K562 (cell line): ENCODE measurements around the gene PLAAT5. TPM values are rescaled to one million over a fixed set of nuclear protein-coding genes. Genes with fewer than 3 reads are reported as not detected.
A peak's percentile ranks its signal among the peaks of the same experiment; 100 is the strongest.

Experiments used
- ATF1 ChIP-seq, 2 experiments: fragments of 450-650 bp in 1 of 2; IDR thresholded peaks; 2 replicates each; pipeline ENCODE4 v1.6.1; 2016; ENCODE audit warnings: missing compliant biosample characterization in 1 of 2, missing genetic modification characterization in 1 of 2
- ATF4 ChIP-seq: fragments of 450-650 bp; formaldehyde crosslinking; IDR thresholded peaks from 2 replicates; pipeline ENCODE4 v1.4.0; 2022; ENCODE audit warnings: mild to moderate bottlenecking, moderate library complexity
- BCL6 ChIP-seq: fragments of 250-450 bp; sonication (Bioruptor Pico); IDR thresholded peaks from 2 replicates; pipeline ENCODE4 v1.4.0; 2020
- DEAF1 ChIP-seq: fragments of 450-650 bp; formaldehyde crosslinking; IDR thresholded peaks from 2 replicates; pipeline ENCODE4 v1.4.0; 2020; ENCODE audit warnings: mild to moderate bottlenecking, moderate library complexity
- E4F1 ChIP-seq: fragments of 250-450 bp; sonication (Bioruptor Pico); IDR thresholded peaks from 2 replicates; pipeline ENCODE4 v1.5.0; 2021; ENCODE audit warnings: mild to moderate bottlenecking, borderline replicate concordance
- FUS ChIP-seq: fragments of 200-400 bp; formaldehyde crosslinking; optimal IDR thresholded peaks from 2 replicates; pipeline ENCODE3; 2017; ENCODE audit warnings: low read depth, low read length
- GABPA ChIP-seq: fragments of 200-800 bp; sonication (Bioruptor generic); conservative IDR thresholded peaks from 2 replicates; pipeline ENCODE4 v1.6.1; 2016; ENCODE audit warnings: low read depth, missing genetic modification characterization, missing compliant biosample characterization
- HES1 ChIP-seq: fragments of 450-650 bp; IDR thresholded peaks from 2 replicates; pipeline ENCODE4 v1.6.1; 2016; ENCODE audit warnings: low read depth, mild to moderate bottlenecking, moderate library complexity
- HMBOX1 ChIP-seq: sonication (generic); IDR thresholded peaks from 2 replicates; pipeline ENCODE4 v1.6.1; 2016
- IRF2 ChIP-seq: sonication (generic); formaldehyde crosslinking; IDR thresholded peaks from 2 replicates; pipeline ENCODE4 v1.8.1; 2022; ENCODE audit warnings: mild to moderate bottlenecking, missing genetic modification reagents
- KLF13 ChIP-seq: fragments of 450-650 bp; IDR thresholded peaks from 2 replicates; pipeline ENCODE4 v1.6.1; 2016; ENCODE audit warnings: missing genetic modification characterization, low read depth, mild to moderate bottlenecking, missing compliant biosample characterization, moderate library complexity, borderline replicate concordance
- NFIC ChIP-seq: fragments of 450-650 bp; IDR thresholded peaks from 2 replicates; pipeline ENCODE4 v1.6.1; 2017; ENCODE audit warnings: mild to moderate bottlenecking, inconsistent platforms
- POLR3G ChIP-seq: IDR thresholded peaks from 2 replicates; pipeline ENCODE4 v1.6.1; 2011; ENCODE audit not compliant: insufficient read length, insufficient replicate concordance; ENCODE audit errors: extremely low read depth
- PTBP1 ChIP-seq: fragments of 200-400 bp; formaldehyde crosslinking; IDR thresholded peaks from 2 replicates; pipeline ENCODE4 v1.6.1; 2017; ENCODE audit warnings: low read depth, low read length
- WHSC1 ChIP-seq: IDR thresholded peaks from one replicate; pipeline ENCODE4 v1.6.1; 2012; ENCODE audit warnings: low read length, control low read depth, inconsistent platforms
- ZBTB33 ChIP-seq: sonication (generic); formaldehyde crosslinking; IDR thresholded peaks from 2 replicates; pipeline ENCODE4 v1.8.1; 2023; ENCODE audit warnings: mild to moderate bottlenecking, missing genetic modification reagents
- ZC3H11A ChIP-seq: IDR thresholded peaks from 2 replicates; pipeline ENCODE4 v1.6.1; 2012; ENCODE audit warnings: low read depth, low read length, improper control_type of control experiment
- ZNF217 ChIP-seq: sonication (generic); formaldehyde crosslinking; IDR thresholded peaks from 2 replicates; pipeline ENCODE4 v1.8.0; 2022; ENCODE audit warnings: mild to moderate bottlenecking, missing genetic modification reagents
- ZNF324 ChIP-seq: fragments of 250-450 bp; sonication (Bioruptor Pico); IDR thresholded peaks from 2 replicates; pipeline ENCODE4 v1.4.0; 2020; ENCODE audit warnings: mild to moderate bottlenecking
- ZSCAN29 ChIP-seq: fragments of 450-650 bp; IDR thresholded peaks from 2 replicates; pipeline ENCODE4 v1.6.1; 2017
- polyA plus RNA-seq, 8 experiments: library from polyadenylated mRNA; depleted of rRNA in 4 of 8; stranded (reverse) in 5 of 8; unstranded in 3 of 8; fragments of >200 nt; fragmentation: Nextera tagmentation in 2 of 8; fragmentation: Illumina TruSeq in 1 of 8; extraction: Ambion mirVana in 2 of 8; extraction: Trizol in 1 of 8; gene quantifications; 2 replicates each; pipeline versions ENCODE4 v1.2.1 to v1.2.3, GENCODE V29; 2011 to 2014; ENCODE audit warnings: inconsistent platforms in 1 of 8, missing spikeins in 1 of 8
- total RNA-seq, 7 experiments: library from RNA; depleted of rRNA in 6 of 7; stranded (reverse); fragments of >200 nt in 6 of 7; fragmentation: Illumina TruSeq in 2 of 7; extraction: Trizol in 2 of 7; gene quantifications; 2 replicates each; pipeline versions ENCODE4 v1.2.1 to v1.2.3, GENCODE V29; 2011 to 2021; ENCODE audit warnings: low replicate concordance in 1 of 7

Gene PLAAT5
- total and polyA plus RNA-seq, 9 of the 15 experiments (the other 6 are each of a cell fraction or from before 2014, with no cell fraction given) = not detected

GRCh38 chr11:63534895-63535461, 44.0 kb upstream of the PLAAT5 start (continued):
- TF ChIP-seq ATF4 (CRISPR knock-in tag) (peak; percentile 92), ZBTB33 (CRISPR knock-in tag) (no peak), BCL6 (peak; percentile 96), NFIC (no peak), ZC3H11A (no peak), GABPA (tag) (peak; percentile 67), FUS (no peak), WHSC1 (no peak), ZNF324 (CRISPR knock-in tag) (peak; percentile 87), HMBOX1 (no peak), HES1 (no peak), E4F1 (peak; percentile 82), PTBP1 (no peak), POLR3G (no peak), KLF13 (tag) (peak; percentile 92), ATF1 (CRISPR knock-in tag; IDR thresholded peaks at IDR 0.05) (no peak), ATF1 (tag; IDR thresholded peaks at IDR 0.05) (peak; percentile 53; the same call in 1 of the 2 replicates), IRF2 (no peak), DEAF1 (CRISPR knock-in tag) (peak; percentile 81), ZNF217 (no peak), ZSCAN29 (no peak)
